D721Med (cell line): ENCODE data around the gene FOXP1.

ENCODE experiments used
- DNase-seq: peaks from one replicate; pipeline ENCODE4 v3.0.0; 2011; ENCODE audit warnings: low spot score; ENCODE audit not compliant: insufficient read length
- FAIRE-seq: peaks from 2 replicates; lab custom pipeline; 2011; peaks lifted over from hg19 to GRCh38; lab: Jason Lieb, UNC
- CTCF ChIP-seq: IDR thresholded peaks from 2 replicates; pipeline ENCODE4 v1.5.1; 2012; ENCODE audit warnings: mild to moderate bottlenecking, control low read depth; ENCODE audit not compliant: insufficient read depth; ENCODE audit errors: missing control alignments

Gene FOXP1

GRCh38 chr3:71602256-71602655 lies 18.7 kb upstream of the FOXP1 start:
- FAIRE-seq (no peak), DNase-seq (no peak)
- TF ChIP-seq CTCF = no peak

- FAIRE-seq (no peak), DNase-seq (no peak)
- TF ChIP-seq CTCF = no peak
These were observed 18.3 kb upstream of the FOXP1 start for GRCh38 chr3:71601811-71602210.

- DNase-seq = no peak
- TF ChIP-seq CTCF = no peak
- no peak for FAIRE-seq
These were observed 17.2 kb upstream of the FOXP1 start for GRCh38 chr3:71600646-71601288.

GRCh38 chr3:71599416-71599815 lies 15.9 kb upstream of the FOXP1 start:
- FAIRE-seq (no peak), DNase-seq (no peak)
- no peak for TF ChIP-seq CTCF

- DNase-seq (no peak), FAIRE-seq (no peak)
- no peak for TF ChIP-seq CTCF
These were observed 14.8 kb upstream of the FOXP1 start for GRCh38 chr3:71598292-71598691.

- FAIRE-seq (no peak), DNase-seq (no peak)
- TF ChIP-seq CTCF = no peak
These were observed 13.8 kb upstream of the FOXP1 start for GRCh38 chr3:71597286-71597685.

- DNase-seq = no peak
- no peak for TF ChIP-seq CTCF
- FAIRE-seq = no peak
These were observed 9.6 kb upstream of the FOXP1 start for GRCh38 chr3:71593106-71593505.
